Karpas-422 (cell line): ENCODE data around the gene GNB1L. TPM values are rescaled to one million over a fixed set of nuclear protein-coding genes. Genes with fewer than 3 reads are reported as not detected.

ENCODE experiments used
- DNase-seq: peaks from one replicate; pipeline ENCODE4 v3.0.0-alpha.2; 2015
- H2AFZ ChIP-seq: fragments of 200-600 bp; sonication (generic); 2 replicates; pipeline ENCODE4 v1.6.1; 2014; ENCODE audit warnings: antibody characterized with exemption, low read length, mixed read lengths
- H3K27ac ChIP-seq: fragments of 200-600 bp; sonication (generic); 2 replicates; pipeline ENCODE4 v1.5.1; 2014; ENCODE audit warnings: mild to moderate bottlenecking, low read length, moderate library complexity
- H3K27me3 ChIP-seq: fragments of 200-600 bp; sonication (generic); 2 replicates; pipeline ENCODE4 v1.6.1; 2014; ENCODE audit warnings: low read length, mixed read lengths
- H3K36me3 ChIP-seq: fragments of 200-600 bp; sonication (generic); 2 replicates; pipeline ENCODE4 v1.6.1; 2014; ENCODE audit warnings: low read length, mixed read lengths; ENCODE audit not compliant: insufficient read depth
- H3K4me1 ChIP-seq: fragments of 200-600 bp; sonication (generic); 2 replicates; pipeline ENCODE4 v1.6.1; 2014; ENCODE audit warnings: mild to moderate bottlenecking, low read length, mixed read lengths
- H3K4me2 ChIP-seq: fragments of 200-600 bp; sonication (generic); 2 replicates; pipeline ENCODE4 v1.6.1; 2014; ENCODE audit warnings: low read length, low read depth, mild to moderate bottlenecking; ENCODE audit not compliant: poor library complexity, severe bottlenecking
- H3K4me3 ChIP-seq: fragments of 200-600 bp; sonication (generic); 2 replicates; pipeline ENCODE4 v1.5.1; 2014; ENCODE audit warnings: mild to moderate bottlenecking, antibody characterized with exemption, low read length, mixed read lengths
- H3K79me2 ChIP-seq: fragments of 200-600 bp; sonication (generic); 2 replicates; pipeline ENCODE4 v1.6.1; 2014; ENCODE audit warnings: mild to moderate bottlenecking, low read length, mixed read lengths
- H3K9ac ChIP-seq: fragments of 200-600 bp; sonication (generic); 2 replicates; pipeline ENCODE4 v1.6.0; 2014; ENCODE audit warnings: low read length
- H3K9me2 ChIP-seq: fragments of 200-600 bp; sonication (generic), shearing (Covaris generic); replicated peaks from 2 replicates; pipeline ENCODE4 v1.6.0; 2014; ENCODE audit warnings: mild to moderate bottlenecking, low read length, moderate library complexity; ENCODE audit not compliant: insufficient read depth
- H3K9me3 ChIP-seq: fragments of 300-700, 200-600 bp; sonication (generic); 2 replicates; pipeline ENCODE4 v1.6.1; 2014; ENCODE audit warnings: low read length, mixed read lengths
- H4K20me1 ChIP-seq: fragments of 200-600 bp; sonication (generic); 2 replicates; pipeline ENCODE4 v1.6.1; 2014; ENCODE audit warnings: mild to moderate bottlenecking, antibody characterized with exemption, low read length, low read depth; ENCODE audit not compliant: insufficient read depth
- total RNA-seq: library from RNA; depleted of rRNA; stranded (reverse); fragments of >200 nt; shearing (Covaris generic); gene quantifications from 2 replicates; pipeline ENCODE4 v1.2.3, GENCODE V29; 2014; ENCODE audit warnings: low replicate concordance

The GNB1L gene
- total RNA-seq, 1 experiment from 2014 or later: 4.4 TPM

DNA sequence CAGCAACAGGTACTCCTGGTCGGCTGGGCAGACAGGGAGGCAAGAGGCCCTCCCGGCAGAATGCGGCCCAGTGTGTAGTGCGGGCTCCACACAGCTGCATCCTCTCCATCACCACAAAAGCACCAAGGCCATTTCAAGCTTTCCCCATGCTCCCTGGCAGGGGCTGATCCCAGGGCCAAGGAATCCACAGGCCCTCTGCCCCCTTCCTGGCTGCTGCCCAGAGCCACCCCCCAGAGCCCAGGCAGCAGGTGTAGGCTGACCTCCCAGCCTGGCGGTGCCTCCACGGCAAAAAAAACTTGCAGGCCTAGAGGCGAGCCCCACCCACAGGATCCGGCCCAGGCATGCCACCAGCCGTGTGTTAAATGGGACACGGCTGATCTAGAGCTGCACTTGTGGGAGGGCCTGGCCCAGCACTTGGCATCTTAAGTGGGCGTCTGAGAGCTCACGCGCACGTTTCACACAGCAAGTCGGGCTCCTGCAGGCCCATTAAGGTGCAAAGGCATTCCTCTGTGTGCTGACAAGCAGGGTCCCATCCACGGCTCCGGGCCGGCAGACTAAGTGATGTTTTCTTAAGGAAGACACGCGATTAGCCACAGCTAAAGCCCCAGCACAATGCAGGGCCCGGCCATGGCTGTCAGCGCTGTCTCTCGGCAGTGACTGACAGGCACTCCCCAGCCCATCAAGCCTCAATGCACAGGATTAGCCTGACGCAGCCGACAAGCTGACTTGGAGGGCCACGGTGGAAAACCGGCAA lies 19.8 kb upstream of the GNB1L start:
- no peak overlapping the region for H3K4me3 ChIP-seq
- H3K9ac ChIP-seq: no peak overlapping the region
- no peak overlapping the region for H3K27ac ChIP-seq
- H2AFZ ChIP-seq: no peak overlapping the region
- DNase-seq: no peak
- no peak overlapping the region for H3K4me2 ChIP-seq
- no peaks in the 10 kb centered on the region for H3K79me2 ChIP-seq
- no peaks in the 10 kb centered on the region for H3K9me2 ChIP-seq
- no peaks in the 10 kb centered on the region for H3K9me3 ChIP-seq
- H3K27me3 ChIP-seq: no peaks in the 10 kb centered on the region
- H4K20me1 ChIP-seq: no peaks in the 10 kb centered on the region
- no peaks in the 10 kb centered on the region for H3K4me1 ChIP-seq
- no peaks in the 10 kb centered on the region for H3K36me3 ChIP-seq

DNA sequence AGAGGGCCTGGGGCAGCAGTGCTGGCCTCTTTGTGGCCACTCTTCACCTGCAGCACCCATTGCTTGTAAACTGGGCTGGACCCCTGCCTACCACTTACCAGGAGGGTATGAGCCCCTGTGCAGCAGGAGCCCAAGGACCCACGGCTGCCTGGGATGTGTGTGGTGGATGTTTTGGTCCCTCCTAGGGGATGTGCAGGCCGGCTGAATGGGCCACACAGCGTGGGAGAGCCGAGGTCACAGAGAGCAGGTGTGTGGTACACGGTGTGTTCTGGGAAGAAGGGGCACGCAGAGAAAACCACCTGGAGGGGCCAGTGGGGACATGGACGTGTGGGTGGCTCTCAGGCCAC lies 19.3 kb upstream of the GNB1L start:
- Histone ChIP-seq H2AFZ (no peak overlapping the region), H3K79me2 (no peaks in the 10 kb centered on the region), H4K20me1 (no peaks in the 10 kb centered on the region), H3K4me2 (no peak overlapping the region), H3K36me3 (no peaks in the 10 kb centered on the region), H3K27ac (no peak overlapping the region), H3K9ac (no peak overlapping the region), H3K4me1 (no peaks in the 10 kb centered on the region), H3K27me3 (no peaks in the 10 kb centered on the region), H3K9me2 (no peaks in the 10 kb centered on the region), H3K4me3 (no peak overlapping the region), H3K9me3 (no peaks in the 10 kb centered on the region)
- DNase-seq: no peak

DNA sequence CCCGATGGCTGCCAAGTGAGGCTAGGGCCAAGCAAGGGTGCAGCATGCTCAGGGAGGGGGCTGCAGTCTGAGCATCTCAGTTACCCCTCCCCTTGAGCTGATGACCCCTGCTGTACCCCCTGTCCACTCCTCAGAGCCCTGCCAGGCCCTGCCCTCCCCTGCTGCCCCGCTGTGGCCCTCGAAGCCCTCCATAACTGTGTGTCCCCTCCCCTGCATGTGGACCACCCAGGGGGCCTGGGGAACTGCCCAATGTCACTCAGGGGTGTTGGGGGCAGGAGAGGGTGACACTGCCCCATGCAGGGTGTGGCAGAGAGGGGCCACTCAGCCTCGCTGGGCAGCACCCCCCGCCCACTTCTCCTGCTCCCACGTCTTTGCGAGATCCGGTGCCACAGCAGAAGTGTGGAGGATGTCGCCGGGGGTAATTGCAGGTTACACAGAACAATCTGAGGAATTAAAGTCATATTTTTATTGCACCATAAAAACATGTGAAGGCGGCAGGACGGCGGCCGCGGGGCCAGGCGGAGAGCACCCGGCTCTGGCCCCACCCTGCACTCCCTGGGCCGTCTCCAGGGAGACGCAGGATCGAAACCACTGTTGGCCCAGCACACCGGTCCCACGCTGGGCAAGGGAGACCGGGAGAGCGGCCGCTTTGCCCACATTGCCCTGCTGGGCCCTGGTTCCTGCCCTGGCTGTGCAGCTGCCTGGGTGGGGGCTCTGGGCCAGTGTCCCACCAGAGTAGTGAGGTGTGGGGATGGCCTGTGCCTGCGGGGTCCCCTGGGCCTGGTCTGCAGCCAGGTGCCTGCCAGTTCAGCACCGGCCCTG lies 18.7 kb upstream of the GNB1L start:
- Histone ChIP-seq H3K27me3 (no peaks in the 10 kb centered on the region), H3K9me3 (no peaks in the 10 kb centered on the region), H3K36me3 (no peaks in the 10 kb centered on the region), H3K4me1 (no peaks in the 10 kb centered on the region), H2AFZ (no peak overlapping the region), H3K4me2 (no peak overlapping the region), H3K79me2 (no peaks in the 10 kb centered on the region), H4K20me1 (no peaks in the 10 kb centered on the region), H3K27ac (no peak overlapping the region), H3K9me2 (no peaks in the 10 kb centered on the region), H3K4me3 (no peak overlapping the region), H3K9ac (no peak overlapping the region)
- no peak for DNase-seq

DNA sequence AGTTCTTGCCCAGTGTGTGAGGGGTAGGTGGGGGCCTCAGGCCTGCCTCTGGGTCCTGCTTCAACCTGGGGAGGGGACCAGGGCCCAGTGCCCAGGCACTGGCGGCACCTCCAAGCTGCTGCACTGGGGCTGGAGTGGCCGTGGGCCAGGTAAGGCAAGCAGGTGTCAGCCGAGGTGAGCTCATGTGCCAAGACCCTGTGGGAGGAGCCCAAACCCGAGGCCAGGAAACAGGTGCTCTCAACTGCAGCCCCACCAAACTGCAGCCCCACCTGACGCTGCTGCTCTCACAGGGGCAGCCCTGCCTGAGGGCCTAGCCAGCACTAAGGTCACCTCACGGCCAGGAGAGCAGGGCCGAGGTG lies 18.1 kb upstream of the GNB1L start:
- Histone ChIP-seq H3K9me2 (no peaks in the 10 kb centered on the region), H3K27me3 (no peaks in the 10 kb centered on the region), H3K36me3 (no peaks in the 10 kb centered on the region), H4K20me1 (no peaks in the 10 kb centered on the region), H2AFZ (no peak overlapping the region), H3K4me3 (no peak overlapping the region), H3K79me2 (no peaks in the 10 kb centered on the region), H3K27ac (no peak overlapping the region), H3K4me1 (no peaks in the 10 kb centered on the region), H3K9ac (no peak overlapping the region), H3K4me2 (no peak overlapping the region), H3K9me3 (no peaks in the 10 kb centered on the region)
- no peak for DNase-seq

DNA sequence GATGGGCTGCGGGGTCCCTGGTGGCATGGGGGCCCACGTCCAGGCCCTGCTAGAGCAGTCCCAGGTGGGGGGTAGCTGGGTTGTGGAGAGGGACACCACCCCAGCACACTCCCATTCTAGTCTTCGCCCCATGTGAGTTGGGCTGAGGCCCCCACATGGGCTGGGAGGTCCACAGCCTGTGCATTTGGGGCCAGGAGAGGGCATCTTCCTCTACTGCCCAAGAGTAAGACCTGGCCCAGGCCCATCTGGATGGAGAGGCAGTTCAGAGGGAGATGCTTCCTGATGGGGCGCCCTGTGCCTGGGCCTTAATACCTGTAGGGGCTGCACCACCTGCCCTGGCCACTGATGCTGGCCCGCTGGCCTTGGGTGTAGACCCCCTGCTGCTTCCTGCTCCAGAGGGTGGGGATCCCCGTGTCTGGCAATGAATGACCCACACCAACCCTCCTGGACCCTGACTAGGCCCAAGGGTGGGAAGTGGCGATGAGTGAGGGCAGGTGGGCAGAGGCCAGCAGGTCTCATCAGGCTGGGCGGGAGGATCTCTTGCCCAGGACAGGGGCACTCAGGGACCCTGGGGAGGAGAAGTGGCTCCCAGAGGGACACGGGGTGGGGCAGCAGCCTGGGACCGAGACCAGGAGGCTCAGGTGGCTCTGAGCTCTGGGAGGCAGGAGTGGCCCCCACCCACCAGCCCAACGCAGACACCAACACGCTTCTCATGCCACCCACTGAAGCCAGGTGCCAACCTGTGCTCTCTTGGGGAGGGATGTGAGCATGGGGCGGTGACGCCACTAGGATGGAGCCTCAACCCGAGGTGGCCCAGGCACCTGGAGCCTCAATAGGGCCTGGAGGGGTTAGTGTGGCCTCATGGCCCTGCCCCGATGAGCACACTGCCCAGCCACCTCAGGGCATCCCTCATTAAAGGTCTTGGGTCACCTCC lies 17.4 kb upstream of the GNB1L start:
- Histone ChIP-seq H3K4me1 (no peaks in the 10 kb centered on the region), H3K9me2 (no peaks in the 10 kb centered on the region), H3K9ac (no peak overlapping the region), H4K20me1 (no peaks in the 10 kb centered on the region), H3K27me3 (no peaks in the 10 kb centered on the region), H3K9me3 (no peaks in the 10 kb centered on the region), H3K27ac (no peak overlapping the region), H2AFZ (no peak overlapping the region), H3K79me2 (no peaks in the 10 kb centered on the region), H3K4me2 (no peak overlapping the region), H3K4me3 (no peak overlapping the region), H3K36me3 (no peaks in the 10 kb centered on the region)
- DNase-seq: no peak

DNA sequence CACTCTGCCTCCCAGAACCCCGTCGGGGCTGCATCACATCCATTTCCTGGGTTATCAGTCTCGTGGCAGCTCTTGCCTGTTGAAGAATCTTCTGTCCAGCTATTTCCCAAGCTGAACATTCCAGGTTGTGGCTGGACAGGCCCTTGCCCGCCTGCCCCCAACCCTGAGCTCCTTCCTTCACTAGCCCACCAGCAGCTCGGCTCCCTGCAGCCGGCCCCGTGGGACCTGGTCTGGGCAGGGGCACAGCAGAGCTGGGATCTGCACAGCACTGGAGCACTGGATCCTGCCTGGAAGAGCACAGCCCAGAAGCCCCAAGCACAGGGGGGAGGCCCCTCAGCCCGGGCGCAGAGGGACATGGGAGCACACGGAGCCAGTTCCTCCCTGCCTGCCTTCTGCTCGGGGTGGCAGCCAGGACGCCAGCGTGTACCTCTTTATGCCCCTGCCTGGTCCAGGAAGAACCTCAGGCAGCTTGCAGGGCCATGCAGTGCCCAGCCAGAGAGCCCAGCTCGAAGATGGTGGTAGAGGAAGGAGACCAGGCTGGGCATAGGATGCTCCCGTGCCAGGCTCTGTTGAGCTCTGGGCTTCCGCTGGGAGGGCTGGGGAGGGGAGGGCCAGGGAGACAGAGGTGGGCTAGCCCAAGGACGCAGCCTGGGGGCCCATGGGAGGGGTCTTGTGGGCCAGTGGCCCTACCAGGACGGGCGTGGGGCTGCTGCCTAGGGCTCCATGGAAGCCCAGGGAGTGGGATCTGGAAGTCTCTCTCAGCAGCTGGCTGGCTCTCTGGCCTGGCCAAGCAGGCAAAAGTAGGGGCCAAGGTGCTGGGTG lies 16.6 kb upstream of the GNB1L start:
- H3K27ac ChIP-seq: no peak overlapping the region
- H3K27me3 ChIP-seq: no peaks in the 10 kb centered on the region
- H3K4me2 ChIP-seq: no peak overlapping the region
- no peaks in the 10 kb centered on the region for H3K79me2 ChIP-seq
- no peaks in the 10 kb centered on the region for H3K4me1 ChIP-seq
- no peaks in the 10 kb centered on the region for H3K36me3 ChIP-seq
- H3K4me3 ChIP-seq: no peak overlapping the region
- no peaks in the 10 kb centered on the region for H4K20me1 ChIP-seq
- H3K9me3 ChIP-seq: no peaks in the 10 kb centered on the region
- no peak overlapping the region for H3K9ac ChIP-seq
- no peak for DNase-seq
- no peaks in the 10 kb centered on the region for H3K9me2 ChIP-seq
- no peak overlapping the region for H2AFZ ChIP-seq

DNA sequence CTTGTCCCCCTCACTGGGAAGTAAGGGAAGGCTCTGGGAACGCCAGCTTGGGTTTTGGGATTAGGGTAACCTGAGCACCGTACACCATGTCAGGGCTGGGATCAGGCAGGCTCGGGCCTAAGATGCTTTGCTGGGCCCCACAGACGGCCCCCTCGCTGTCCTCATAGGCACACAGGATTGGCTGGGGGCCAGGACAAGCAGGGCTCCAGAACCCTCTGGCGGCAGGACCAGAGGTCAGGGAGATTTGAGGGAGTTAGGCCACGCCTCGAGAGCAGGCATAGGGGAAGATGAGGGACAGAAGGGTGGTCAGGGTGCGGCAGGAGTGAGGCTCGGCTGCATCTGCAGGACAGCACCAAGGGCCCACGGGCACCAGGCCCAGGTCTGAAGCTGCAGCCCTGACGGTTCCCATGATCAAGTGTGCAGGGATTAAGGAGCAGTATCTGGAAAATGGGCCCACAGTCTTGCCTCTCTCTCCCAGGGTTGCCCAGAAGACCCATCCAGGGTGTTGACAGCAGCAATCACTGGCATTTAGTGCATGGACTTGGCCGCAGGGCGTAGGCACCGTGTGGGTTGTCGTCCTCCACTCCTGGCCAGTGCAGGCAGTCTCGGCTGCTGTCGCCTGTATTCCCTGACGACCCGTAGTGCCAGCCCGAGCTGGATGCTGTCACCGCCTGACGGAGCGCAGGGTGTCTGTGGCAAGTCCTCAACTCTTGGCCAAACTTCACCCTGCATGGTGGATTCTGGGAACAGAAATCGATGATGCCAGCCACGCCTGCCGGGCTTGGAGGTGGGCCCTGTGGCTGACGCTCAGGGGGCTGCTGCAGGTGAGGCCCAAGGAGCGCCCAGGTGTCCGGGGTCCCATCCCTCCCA lies 15.7 kb upstream of the GNB1L start:
- Histone ChIP-seq H2AFZ (no peak overlapping the region), H3K9ac (no peak overlapping the region), H3K27ac (no peak overlapping the region), H3K9me2 (no peaks in the 10 kb centered on the region), H4K20me1 (no peaks in the 10 kb centered on the region), H3K4me1 (no peaks in the 10 kb centered on the region), H3K27me3 (no peaks in the 10 kb centered on the region), H3K36me3 (no peaks in the 10 kb centered on the region), H3K79me2 (no peaks in the 10 kb centered on the region), H3K9me3 (no peaks in the 10 kb centered on the region), H3K4me2 (no peak overlapping the region), H3K4me3 (no peak overlapping the region)
- no peak for DNase-seq
